Measurements from ENCODE around the gene NPBWR2.
A peak's percentile ranks its signal among the peaks of the same experiment; 100 is the strongest.

Gene NPBWR2

DNA sequence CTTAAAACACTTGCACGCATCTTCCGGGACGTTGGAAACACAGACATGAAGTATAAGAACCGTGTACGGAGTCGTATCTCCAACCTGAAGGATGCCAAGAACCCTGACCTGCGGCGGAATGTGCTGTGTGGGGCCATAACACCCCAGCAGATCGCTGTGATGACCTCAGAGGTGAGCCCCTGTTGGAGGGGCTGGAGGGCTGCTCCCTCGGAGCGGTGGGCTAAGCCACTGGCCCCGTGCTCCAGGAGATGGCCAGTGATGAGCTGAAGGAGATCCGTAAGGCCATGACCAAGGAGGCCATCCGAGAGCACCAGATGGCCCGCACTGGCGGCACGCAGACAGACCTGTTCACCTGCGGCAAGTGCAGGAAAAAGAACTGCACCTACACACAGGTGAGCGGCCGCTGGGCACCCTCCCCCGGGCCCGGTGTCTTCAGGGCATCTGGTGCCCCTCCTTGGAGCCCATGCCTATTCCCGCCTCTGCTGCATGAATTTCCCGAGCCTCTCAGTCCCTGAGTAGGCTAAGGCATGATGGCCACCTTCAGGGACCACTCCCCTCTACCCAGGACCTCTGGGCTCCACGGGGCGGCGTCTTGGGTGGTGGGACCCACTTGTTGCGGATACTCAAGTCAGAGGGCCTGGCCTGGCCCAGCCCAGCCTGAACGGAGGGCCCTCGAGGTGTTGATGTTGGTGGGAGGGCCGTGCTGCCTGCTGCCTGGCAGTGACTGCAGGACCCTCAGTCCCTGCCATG lies 36.9 kb downstream of the NPBWR2 start:
- H3K4me3 ChIP-seq (ENCODE audit: low read depth, low read length): no peak overlapping the region
- TF ChIP-seq MYC (IDR thresholded peaks at IDR 0.05; ENCODE audit: low read depth, low read length): no peak
- no peak for TF ChIP-seq MAX (IDR thresholded peaks at IDR 0.05; ENCODE audit: low read depth, low read length)
- TF ChIP-seq CTCF (IDR thresholded peaks at IDR 0.05; ENCODE audit: low read depth, low read length): no peak
- TF ChIP-seq POLR2A (IDR thresholded peaks at IDR 0.05; ENCODE audit: extremely low read depth, insufficient read length): no peak
- DNase-seq (ENCODE audit: low read depth): peak; percentile 36

- peak; percentile 58 for DNase-seq (ENCODE audit: low read depth)
- H3K4me3 ChIP-seq (ENCODE audit: low read depth, low read length): no peak overlapping the region
- peak; percentile 93 for TF ChIP-seq CTCF (IDR thresholded peaks at IDR 0.05; ENCODE audit: low read depth, low read length)
- peak; percentile 54 for TF ChIP-seq MAX (IDR thresholded peaks at IDR 0.05; ENCODE audit: low read depth, low read length)
- no peak for TF ChIP-seq MYC (IDR thresholded peaks at IDR 0.05; ENCODE audit: low read depth, low read length)
Measured at GRCh38 chr20:64069614-64070243, 37.6 kb downstream of the NPBWR2 start.

DNA sequence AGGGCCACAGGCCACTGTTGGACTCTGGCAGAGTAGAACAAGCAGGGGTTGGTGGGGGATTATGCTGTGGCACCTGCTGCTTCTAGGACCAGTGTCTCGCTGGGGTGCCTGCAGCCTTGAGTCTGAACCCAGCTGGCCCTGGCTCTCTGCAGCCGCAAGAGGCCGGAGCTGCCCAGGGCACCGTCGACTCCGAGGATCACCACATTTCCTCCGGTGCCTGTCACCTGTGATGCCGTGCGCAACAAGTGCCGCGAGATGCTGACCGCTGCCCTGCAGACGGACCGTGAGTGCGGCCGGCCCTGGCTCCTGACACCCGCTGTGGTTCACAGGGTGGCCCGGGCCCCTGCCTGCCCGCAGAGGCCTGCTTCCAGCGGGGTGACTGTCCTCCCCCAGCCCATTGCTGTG lies 38.2 kb downstream of the NPBWR2 start:
- H3K4me3 ChIP-seq (ENCODE audit: low read depth, low read length): no peak overlapping the region
- no peak for DNase-seq (ENCODE audit: low read depth)
- TF ChIP-seq CTCF (IDR thresholded peaks at IDR 0.05; ENCODE audit: low read depth, low read length): no peak

DNA sequence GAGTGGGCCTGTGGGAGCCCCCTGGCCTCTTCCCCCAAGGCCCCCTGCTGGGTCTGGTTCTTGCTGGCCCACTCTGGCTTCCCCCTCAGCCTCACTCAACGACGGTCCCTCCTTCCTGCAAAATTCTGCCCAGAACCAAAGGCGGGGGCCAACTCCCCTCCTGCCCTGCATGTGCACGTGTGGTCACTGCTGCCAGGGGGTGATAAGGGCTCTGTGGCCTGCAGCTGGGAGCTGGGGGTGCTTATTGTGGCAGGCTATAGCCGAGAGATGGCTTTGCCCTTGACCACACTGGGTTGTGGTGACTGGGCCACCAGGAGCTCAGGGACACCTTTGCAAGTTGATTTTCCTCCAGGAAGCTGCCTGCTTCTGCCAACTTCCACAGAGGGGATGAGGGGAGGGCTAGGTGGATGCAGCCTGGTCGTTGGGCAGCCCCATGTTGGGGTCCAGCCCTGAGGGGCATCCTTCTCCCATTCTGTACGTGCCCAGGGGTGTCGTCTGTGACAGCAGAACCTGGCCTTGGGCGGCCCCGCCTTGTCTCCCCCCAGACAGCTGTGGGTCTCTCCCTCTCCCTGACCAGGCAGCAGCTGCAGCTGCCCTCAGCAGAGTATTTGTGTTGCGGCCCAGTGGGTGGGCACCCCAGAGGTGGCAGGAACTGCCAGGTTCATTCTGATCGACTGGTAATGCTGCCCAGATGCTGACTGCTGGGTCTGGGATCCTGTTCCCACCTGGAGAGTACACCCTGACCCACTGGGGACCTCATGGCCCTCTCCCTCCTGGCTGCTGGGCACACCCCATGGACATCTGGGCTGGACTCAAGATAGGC lies 38.8 kb downstream of the NPBWR2 start:
- DNase-seq (ENCODE audit: low read depth): peak; percentile 35
- no peak for TF ChIP-seq POLR2A (IDR thresholded peaks at IDR 0.05; ENCODE audit: extremely low read depth, insufficient read length)
- no peak for TF ChIP-seq MAX (IDR thresholded peaks at IDR 0.05; ENCODE audit: low read depth, low read length)
- no peak for TF ChIP-seq CTCF (IDR thresholded peaks at IDR 0.05; ENCODE audit: low read depth, low read length)
- TF ChIP-seq MYC (IDR thresholded peaks at IDR 0.05; ENCODE audit: low read depth, low read length): no peak
- H3K4me3 ChIP-seq (ENCODE audit: low read depth, low read length): no peak overlapping the region

- no peak for DNase-seq (ENCODE audit: low read depth)
Measured at GRCh38 chr20:64067733-64068307, 39.5 kb downstream of the NPBWR2 start.

More at GRCh38 chr20:64067733-64068307, 39.5 kb downstream of the NPBWR2 start:
- H3K4me3 ChIP-seq (ENCODE audit: low read depth, low read length): no peak overlapping the region
- TF ChIP-seq POLR2A (IDR thresholded peaks at IDR 0.05; ENCODE audit: extremely low read depth, insufficient read length): no peak
- no peak for TF ChIP-seq CTCF (IDR thresholded peaks at IDR 0.05; ENCODE audit: low read depth, low read length)
- no peak for TF ChIP-seq MYC (IDR thresholded peaks at IDR 0.05; ENCODE audit: low read depth, low read length)
- no peak for TF ChIP-seq MAX (IDR thresholded peaks at IDR 0.05; ENCODE audit: low read depth, low read length)
